MM.1S (cell line): Measurements from ENCODE around the gene MINAR2.

Experiments
- DNase-seq: peaks from one replicate; pipeline ENCODE4 v3.0.0-alpha.2; 2015
- H2AFZ ChIP-seq: fragments of 300-600 bp; sonication (generic); 2 replicates; pipeline ENCODE4 v1.6.0; 2016; ENCODE audit warnings: antibody characterized with exemption, low read length
- H3F3A ChIP-seq: fragments of 300-600 bp; sonication (generic); 2 replicates; pipeline ENCODE4 v1.6.1; 2016; ENCODE audit warnings: mild to moderate bottlenecking, antibody characterized with exemption, low read length, moderate library complexity, mixed read lengths; ENCODE audit not compliant: insufficient read depth
- H3K27ac ChIP-seq: fragments of 300-600 bp; sonication (generic); 2 replicates; pipeline ENCODE4 v1.5.1; 2016; ENCODE audit warnings: mild to moderate bottlenecking, low read length
- H3K27me3 ChIP-seq: fragments of 300-600 bp; sonication (generic); replicated peaks from 2 replicates; pipeline ENCODE4 v1.6.0; 2016; ENCODE audit warnings: low read length; ENCODE audit not compliant: insufficient read depth
- H3K36me3 ChIP-seq: fragments of 300-600 bp; sonication (generic); replicated peaks from 2 replicates; pipeline ENCODE4 v1.6.1; 2016; ENCODE audit warnings: mild to moderate bottlenecking, low read length, mixed read lengths; ENCODE audit not compliant: insufficient read depth
- H3K4me1 ChIP-seq: fragments of 300-600 bp; sonication (generic); 2 replicates; pipeline ENCODE4 v1.6.1; 2016; ENCODE audit warnings: low read length, mixed read lengths
- H3K4me2 ChIP-seq: fragments of 300-600 bp; sonication (generic); 2 replicates; pipeline ENCODE4 v1.6.0; 2016; ENCODE audit warnings: low read depth, low read length
- H3K4me3 ChIP-seq: fragments of 300-600 bp; sonication (generic); 2 replicates; pipeline ENCODE4 v1.5.1; 2016; ENCODE audit warnings: low read length, mixed read lengths
- H3K79me2 ChIP-seq: fragments of 300-600 bp; sonication (generic); 2 replicates; pipeline ENCODE4 v1.6.1; 2016; ENCODE audit warnings: mixed run types, low read length, mixed read lengths
- H3K9ac ChIP-seq: fragments of 300-600 bp; sonication (generic); 2 replicates; pipeline ENCODE4 v1.6.1; 2016; ENCODE audit warnings: low read length, mixed read lengths
- H3K9me2 ChIP-seq: fragments of 300-600 bp; sonication (generic); replicated peaks from 2 replicates; pipeline ENCODE4 v1.6.1; 2016; ENCODE audit warnings: mild to moderate bottlenecking, low read length, mixed read lengths; ENCODE audit not compliant: insufficient read depth
- H3K9me3 ChIP-seq: fragments of 300-600 bp; sonication (generic); replicated peaks from 2 replicates; pipeline ENCODE4 v1.6.1; 2016; ENCODE audit warnings: mild to moderate bottlenecking, low read length, mixed read lengths; ENCODE audit not compliant: insufficient read depth
- H4K20me1 ChIP-seq: fragments of 300-600 bp; sonication (generic); 2 replicates; pipeline ENCODE4 v1.6.1; 2016; ENCODE audit warnings: mild to moderate bottlenecking, low read length, moderate library complexity, mixed read lengths; ENCODE audit not compliant: insufficient read depth
- EZH2 ChIP-seq: fragments of 300-600 bp; sonication (generic); optimal IDR thresholded peaks from 2 replicates; pipeline ENCODE3; 2017; ENCODE audit warnings: low read depth, mild to moderate bottlenecking, antibody characterized with exemption, low read length, mixed read lengths
- EZH2phosphoT487 ChIP-seq: fragments of 300-600 bp; sonication (generic); IDR thresholded peaks from 2 replicates; pipeline ENCODE4 v1.6.1; 2018; ENCODE audit warnings: antibody characterized with exemption, low read length
- TF ChIP-seq, protein P1 (sequence below): fragments of 300-600 bp; sonication (generic); IDR thresholded peaks from 2 replicates; pipeline ENCODE4 v1.5.1; 2016; ENCODE audit warnings: antibody characterized with exemption, low read length, mixed read lengths

Gene MINAR2

GRCh38 chr5:129724222-129724621 lies 23.7 kb upstream of the MINAR2 start:
- no peaks in the 10 kb centered on the region for H3K79me2 ChIP-seq
- H3F3A ChIP-seq: no peaks in the 10 kb centered on the region
- H4K20me1 ChIP-seq: no peaks in the 10 kb centered on the region
- no peak for TF ChIP-seq EZH2phosphoT487
- TF ChIP-seq EZH2: no peak
- TF ChIP-seq, protein P1, sequence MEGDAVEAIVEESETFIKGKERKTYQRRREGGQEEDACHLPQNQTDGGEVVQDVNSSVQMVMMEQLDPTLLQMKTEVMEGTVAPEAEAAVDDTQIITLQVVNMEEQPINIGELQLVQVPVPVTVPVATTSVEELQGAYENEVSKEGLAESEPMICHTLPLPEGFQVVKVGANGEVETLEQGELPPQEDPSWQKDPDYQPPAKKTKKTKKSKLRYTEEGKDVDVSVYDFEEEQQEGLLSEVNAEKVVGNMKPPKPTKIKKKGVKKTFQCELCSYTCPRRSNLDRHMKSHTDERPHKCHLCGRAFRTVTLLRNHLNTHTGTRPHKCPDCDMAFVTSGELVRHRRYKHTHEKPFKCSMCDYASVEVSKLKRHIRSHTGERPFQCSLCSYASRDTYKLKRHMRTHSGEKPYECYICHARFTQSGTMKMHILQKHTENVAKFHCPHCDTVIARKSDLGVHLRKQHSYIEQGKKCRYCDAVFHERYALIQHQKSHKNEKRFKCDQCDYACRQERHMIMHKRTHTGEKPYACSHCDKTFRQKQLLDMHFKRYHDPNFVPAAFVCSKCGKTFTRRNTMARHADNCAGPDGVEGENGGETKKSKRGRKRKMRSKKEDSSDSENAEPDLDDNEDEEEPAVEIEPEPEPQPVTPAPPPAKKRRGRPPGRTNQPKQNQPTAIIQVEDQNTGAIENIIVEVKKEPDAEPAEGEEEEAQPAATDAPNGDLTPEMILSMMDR: no peak
- H2AFZ ChIP-seq: no peak overlapping the region
- H3K36me3 ChIP-seq: no peaks in the 10 kb centered on the region
- H3K9ac ChIP-seq: no peak overlapping the region
- no peaks in the 10 kb centered on the region for H3K4me1 ChIP-seq
- no peak overlapping the region for H3K4me2 ChIP-seq
- H3K27ac ChIP-seq: no peak overlapping the region
- DNase-seq: no peak
- no peak overlapping the region for H3K4me3 ChIP-seq
- H3K27me3 ChIP-seq: no peaks in the 10 kb centered on the region
- no peaks in the 10 kb centered on the region for H3K9me3 ChIP-seq
- H3K9me2 ChIP-seq: no peaks in the 10 kb centered on the region

GRCh38 chr5:129724647-129725046 lies 23.2 kb upstream of the MINAR2 start:
- Histone ChIP-seq H3K9me2 (no peaks in the 10 kb centered on the region), H3K27ac (no peak overlapping the region), H3K4me1 (no peaks in the 10 kb centered on the region), H3K9ac (no peak overlapping the region), H3K9me3 (no peaks in the 10 kb centered on the region), H3F3A (no peaks in the 10 kb centered on the region), H3K4me3 (no peak overlapping the region), H3K79me2 (no peaks in the 10 kb centered on the region), H3K4me2 (no peak overlapping the region), H2AFZ (no peak overlapping the region), H4K20me1 (no peaks in the 10 kb centered on the region), H3K36me3 (no peaks in the 10 kb centered on the region), H3K27me3 (no peaks in the 10 kb centered on the region)
- DNase-seq: no peak
- TF ChIP-seq EZH2: no peak
- TF ChIP-seq EZH2phosphoT487: no peak
- TF ChIP-seq, protein P1: no peak

- Histone ChIP-seq H3K4me1 (no peaks in the 10 kb centered on the region), H3K4me2 (no peak overlapping the region), H3K36me3 (no peaks in the 10 kb centered on the region), H3K9me3 (no peaks in the 10 kb centered on the region), H3K9me2 (no peaks in the 10 kb centered on the region), H3K9ac (no peak overlapping the region), H2AFZ (no peak overlapping the region), H3K27me3 (no peaks in the 10 kb centered on the region), H3K79me2 (no peaks in the 10 kb centered on the region), H3K4me3 (no peak overlapping the region), H4K20me1 (no peaks in the 10 kb centered on the region), H3K27ac (no peak overlapping the region), H3F3A (no peaks in the 10 kb centered on the region)
- TF ChIP-seq EZH2 (no peak), EZH2phosphoT487 (no peak)
- TF ChIP-seq, protein P1: no peak
- DNase-seq: no peak
Observed at GRCh38 chr5:129739773-129740172, 8.1 kb upstream of the MINAR2 start.
